Breast epithelium (tissue), 3 donors: ENCODE measurements around the gene HPS1.

Experiments
- POLR2A ChIP-seq: fragments of 450-650 bp; IDR thresholded peaks from one replicate; pipeline ENCODE4 v1.6.1; 2016; ENCODE audit warnings: antibody characterized with exemption, mild to moderate bottlenecking, moderate library complexity
- TF ChIP-seq, protein P1 (sequence below), 3 donors: fragments of 450-650 bp; IDR thresholded peaks; one replicate each; pipeline ENCODE4 v1.5.1; 2016 to 2017; ENCODE audit warnings: antibody characterized with exemption in 3 of 3, mild to moderate bottlenecking in 3 of 3, moderate library complexity in 3 of 3

DNA sequence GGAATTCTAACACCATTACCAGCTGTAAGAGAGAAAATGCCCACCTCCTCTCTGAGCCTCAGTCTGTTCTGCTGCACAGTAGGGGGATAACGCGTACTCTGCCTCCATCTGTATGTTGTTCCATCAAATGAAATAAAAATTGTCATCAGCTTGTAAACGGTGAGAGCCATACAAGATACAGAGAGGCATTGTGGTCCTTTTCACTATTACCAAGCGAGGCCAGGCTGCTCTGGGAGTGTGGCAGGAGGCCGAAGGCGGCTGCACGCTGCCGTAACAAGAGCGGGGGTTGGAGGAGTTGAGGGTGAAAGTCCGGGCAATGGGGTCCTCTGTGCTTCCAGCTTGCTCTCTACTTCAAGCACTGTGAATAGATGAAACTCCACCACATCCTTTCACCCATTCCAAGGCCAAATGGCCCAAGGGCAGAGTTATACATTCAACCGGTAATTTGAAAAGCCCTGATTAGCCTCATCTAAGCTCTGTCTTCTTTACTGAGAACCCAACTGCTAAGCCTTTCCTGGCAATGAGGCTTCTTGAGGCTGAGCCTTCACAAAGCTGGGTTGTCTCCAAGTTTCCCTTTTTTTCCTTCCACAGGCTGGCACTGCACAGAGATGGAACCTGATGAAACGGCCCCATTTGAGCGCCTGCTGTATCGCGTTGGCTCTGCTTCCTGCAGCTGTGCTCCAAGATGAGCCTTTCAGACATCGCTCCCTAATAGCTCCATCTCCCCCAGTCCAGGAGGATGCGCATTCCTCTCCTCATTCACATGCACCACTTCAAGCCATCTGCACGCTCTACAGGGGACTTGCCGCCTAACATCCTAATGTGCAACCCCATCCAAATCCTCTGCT is 78.9 kb downstream of the HPS1 start:
- no peak for TF ChIP-seq POLR2A
- TF ChIP-seq, protein P1, sequence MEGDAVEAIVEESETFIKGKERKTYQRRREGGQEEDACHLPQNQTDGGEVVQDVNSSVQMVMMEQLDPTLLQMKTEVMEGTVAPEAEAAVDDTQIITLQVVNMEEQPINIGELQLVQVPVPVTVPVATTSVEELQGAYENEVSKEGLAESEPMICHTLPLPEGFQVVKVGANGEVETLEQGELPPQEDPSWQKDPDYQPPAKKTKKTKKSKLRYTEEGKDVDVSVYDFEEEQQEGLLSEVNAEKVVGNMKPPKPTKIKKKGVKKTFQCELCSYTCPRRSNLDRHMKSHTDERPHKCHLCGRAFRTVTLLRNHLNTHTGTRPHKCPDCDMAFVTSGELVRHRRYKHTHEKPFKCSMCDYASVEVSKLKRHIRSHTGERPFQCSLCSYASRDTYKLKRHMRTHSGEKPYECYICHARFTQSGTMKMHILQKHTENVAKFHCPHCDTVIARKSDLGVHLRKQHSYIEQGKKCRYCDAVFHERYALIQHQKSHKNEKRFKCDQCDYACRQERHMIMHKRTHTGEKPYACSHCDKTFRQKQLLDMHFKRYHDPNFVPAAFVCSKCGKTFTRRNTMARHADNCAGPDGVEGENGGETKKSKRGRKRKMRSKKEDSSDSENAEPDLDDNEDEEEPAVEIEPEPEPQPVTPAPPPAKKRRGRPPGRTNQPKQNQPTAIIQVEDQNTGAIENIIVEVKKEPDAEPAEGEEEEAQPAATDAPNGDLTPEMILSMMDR (IDR thresholded peaks at IDR 0.05), result no peak
